Mucosa of rectum (tissue), 2 donors: ENCODE results near the gene IGFBPL1.

ENCODE experiments used
- H3K27ac ChIP-seq, 2 donors: one replicate each; pipeline ENCODE4 v1.7.0; 2013; ENCODE audit warnings: inconsistent platforms in 2 of 2, low read depth in 2 of 2, low read length in 2 of 2
- H3K27me3 ChIP-seq, 2 donors: one replicate each; pipeline ENCODE4 v1.7.0; 2013; ENCODE audit warnings: low read length in 2 of 2; ENCODE audit not compliant: control insufficient read depth in 2 of 2, insufficient read depth in 2 of 2
- H3K36me3 ChIP-seq, 2 donors: one replicate each; pipeline ENCODE4 v1.7.0; 2013; ENCODE audit warnings: low read length in 2 of 2; ENCODE audit not compliant: control insufficient read depth in 2 of 2, insufficient read depth in 2 of 2
- H3K4me1 ChIP-seq, 2 donors: one replicate each; pipeline ENCODE4 v1.7.0; 2013; ENCODE audit warnings: low read length in 2 of 2, mild to moderate bottlenecking in 1 of 2; ENCODE audit not compliant: control insufficient read depth in 2 of 2, insufficient read depth in 2 of 2
- H3K4me3 ChIP-seq, 2 donors: one replicate each; pipeline ENCODE4 v1.7.0; 2013; ENCODE audit warnings: low read length in 2 of 2
- H3K9ac ChIP-seq, 2 donors: one replicate each; pipeline ENCODE4 v1.7.0; 2013; ENCODE audit warnings: low read length in 2 of 2, low read depth in 1 of 2, mild to moderate bottlenecking in 1 of 2
- H3K9me3 ChIP-seq, 2 donors: one replicate each; pipeline ENCODE4 v1.7.0; 2013; ENCODE audit warnings: low read length in 2 of 2; ENCODE audit not compliant: control insufficient read depth in 2 of 2
- donor health status: healthy.
- donor health status: Normal muscosa, but diverticular disease.

Gene IGFBPL1

DNA sequence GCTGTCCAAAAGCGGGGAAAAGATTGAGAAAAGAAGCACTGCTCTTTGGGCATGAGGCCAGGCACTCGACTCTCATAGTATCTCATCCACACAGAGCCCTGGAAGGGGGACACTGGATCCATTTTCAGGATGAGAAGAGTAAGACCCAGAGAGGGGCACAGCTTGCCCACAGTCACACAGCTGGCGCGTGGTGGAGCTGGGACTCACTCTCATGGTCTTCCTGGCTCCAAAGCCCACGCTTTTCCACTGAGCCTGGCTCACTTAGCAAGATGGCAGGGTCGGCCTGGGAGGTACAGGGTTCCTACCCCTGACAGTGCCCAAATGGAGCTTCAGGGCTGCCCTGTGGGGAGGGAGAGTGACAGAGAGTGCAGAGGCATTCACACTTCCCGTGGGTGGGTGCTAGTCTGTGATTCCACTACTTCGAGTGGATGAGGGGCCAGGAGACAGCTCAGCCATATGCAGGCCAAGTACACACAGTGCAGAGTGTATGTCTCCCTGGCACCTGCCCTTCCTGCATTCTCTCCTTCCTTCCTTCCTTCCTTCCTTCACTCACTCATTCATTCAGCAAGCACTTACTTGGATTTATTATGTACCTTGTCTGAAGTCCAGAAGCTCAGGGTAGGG, 18.3 kb upstream of the IGFBPL1 start:
- H3K27me3 ChIP-seq = no peaks in the 10 kb centered on the region
- no peak overlapping the region for H3K27ac ChIP-seq
- no peaks in the 10 kb centered on the region for H3K4me1 ChIP-seq
- no peak overlapping the region for H3K9ac ChIP-seq
- no peak overlapping the region for H3K4me3 ChIP-seq
- H3K36me3 ChIP-seq = no peaks in the 10 kb centered on the region
- H3K9me3 ChIP-seq = no peaks in the 10 kb centered on the region

DNA sequence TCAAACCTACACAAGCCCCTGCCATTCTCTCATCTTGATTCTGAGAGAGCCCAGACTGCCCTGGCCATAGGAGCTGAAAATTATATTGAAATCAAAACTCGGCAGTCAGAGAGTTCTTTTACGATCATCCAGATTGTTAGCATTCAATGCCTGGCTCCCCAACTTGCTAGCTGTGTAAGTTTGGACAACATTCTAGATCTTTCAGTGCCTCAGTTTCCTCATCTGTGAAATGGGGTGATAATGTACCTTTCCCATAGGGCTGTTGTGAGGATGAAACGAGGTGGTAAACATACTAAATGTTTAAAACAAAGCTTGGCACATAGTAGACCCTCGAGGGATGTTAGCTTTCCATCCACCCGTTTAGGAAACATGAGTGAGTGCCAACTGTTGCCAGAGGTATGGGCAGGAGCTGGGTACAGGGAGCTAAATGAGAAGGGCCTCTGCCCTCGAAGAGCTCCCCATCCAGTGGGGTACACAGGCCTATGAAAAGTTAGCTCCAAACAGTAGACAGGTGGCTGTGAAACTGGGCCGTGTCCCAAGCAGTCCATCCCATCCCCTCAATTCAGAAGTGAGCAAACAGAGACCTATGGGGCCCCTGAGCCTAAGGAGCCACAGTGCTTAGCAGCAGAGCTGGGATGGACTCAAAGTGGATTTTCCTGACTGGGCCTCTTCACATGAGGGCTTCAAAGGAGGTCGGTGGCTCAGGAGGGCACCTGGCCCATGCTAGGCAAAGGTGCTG, 17.3 kb upstream of the IGFBPL1 start:
- H3K4me3 ChIP-seq = no peak overlapping the region
- no peaks in the 10 kb centered on the region for H3K36me3 ChIP-seq
- no peaks in the 10 kb centered on the region for H3K27me3 ChIP-seq
- H3K9ac ChIP-seq = no peak overlapping the region
- no peak overlapping the region for H3K27ac ChIP-seq
- H3K4me1 ChIP-seq = peaks cover 0 to 2% of the 10 kb centered on the region in 2 donors
- no peaks in the 10 kb centered on the region for H3K9me3 ChIP-seq

DNA sequence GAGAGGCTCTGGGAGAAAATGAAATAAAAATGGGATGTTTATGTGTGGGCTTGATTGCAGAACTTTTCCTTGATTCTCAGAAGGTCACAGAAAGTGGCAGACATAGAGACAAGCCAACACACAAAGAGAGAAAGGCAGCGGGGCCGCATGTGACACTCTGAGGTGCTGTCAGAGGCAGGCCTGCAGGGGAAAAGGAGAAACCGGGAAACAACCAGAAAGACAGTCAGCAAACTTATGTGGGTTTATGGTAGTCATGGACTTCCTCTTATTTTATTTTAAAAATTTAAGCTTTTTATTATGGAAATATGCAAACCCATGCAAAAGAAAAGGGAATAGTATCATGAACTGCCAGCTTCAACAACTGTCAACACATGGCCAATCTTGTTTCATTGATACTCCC, 16.3 kb upstream of the IGFBPL1 start:
- H3K36me3 ChIP-seq = no peaks in the 10 kb centered on the region
- H3K27ac ChIP-seq = no peak overlapping the region
- H3K9ac ChIP-seq = no peak overlapping the region
- no peak overlapping the region for H3K4me3 ChIP-seq
- H3K27me3 ChIP-seq = no peaks in the 10 kb centered on the region
- H3K9me3 ChIP-seq = no peaks in the 10 kb centered on the region
- H3K4me1 ChIP-seq = peaks cover 0 to 2% of the 10 kb centered on the region in 2 donors

- no peak overlapping the region for H3K4me3 ChIP-seq
- no peaks in the 10 kb centered on the region for H3K36me3 ChIP-seq
- no peaks in the 10 kb centered on the region for H3K9me3 ChIP-seq
- no peaks in the 10 kb centered on the region for H3K27me3 ChIP-seq
- H3K4me1 ChIP-seq = peaks cover 0 to 2% of the 10 kb centered on the region in 2 donors
- H3K27ac ChIP-seq = no peak overlapping the region
- no peak overlapping the region for H3K9ac ChIP-seq
Observed at GRCh38 chr9:38439916-38440301, 15.7 kb upstream of the IGFBPL1 start.

DNA sequence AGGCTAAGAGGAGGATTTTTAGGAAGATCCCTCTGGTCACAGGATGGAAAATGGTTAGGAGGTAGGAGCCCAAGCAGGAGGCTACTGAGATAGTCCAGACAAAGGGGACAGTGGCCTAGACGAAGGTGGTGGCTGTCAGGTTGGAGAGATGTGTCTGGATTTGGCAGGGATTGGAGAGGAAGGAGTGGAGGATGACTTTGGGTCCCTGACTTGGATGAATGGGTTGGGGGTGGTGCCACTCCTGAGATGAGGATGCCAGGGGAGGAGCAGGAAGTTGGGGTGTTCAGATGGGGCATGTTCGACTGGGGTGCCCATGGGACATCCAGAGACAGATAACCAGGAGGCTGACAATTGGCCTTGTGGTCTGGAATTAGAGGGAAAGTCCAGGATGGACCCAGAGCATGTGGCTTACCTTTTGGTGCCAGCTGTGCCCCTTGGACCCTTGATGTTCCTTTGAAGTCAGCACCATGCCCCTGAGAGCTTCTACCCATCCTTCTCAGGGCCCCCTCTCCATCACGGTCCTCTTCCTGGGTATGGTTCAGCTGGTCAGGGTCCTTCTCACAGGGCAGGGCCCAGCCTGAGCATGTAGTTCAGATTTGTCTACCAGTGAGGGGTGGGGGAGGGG, 15.1 kb upstream of the IGFBPL1 start:
- Histone ChIP-seq H3K9ac (no peak overlapping the region), H3K9me3 (no peaks in the 10 kb centered on the region), H3K36me3 (no peaks in the 10 kb centered on the region), H3K27me3 (no peaks in the 10 kb centered on the region), H3K4me3 (no peak overlapping the region), H3K27ac (no peak overlapping the region), H3K4me1 (peaks cover 0 to 2% of the 10 kb centered on the region in 2 donors)

DNA sequence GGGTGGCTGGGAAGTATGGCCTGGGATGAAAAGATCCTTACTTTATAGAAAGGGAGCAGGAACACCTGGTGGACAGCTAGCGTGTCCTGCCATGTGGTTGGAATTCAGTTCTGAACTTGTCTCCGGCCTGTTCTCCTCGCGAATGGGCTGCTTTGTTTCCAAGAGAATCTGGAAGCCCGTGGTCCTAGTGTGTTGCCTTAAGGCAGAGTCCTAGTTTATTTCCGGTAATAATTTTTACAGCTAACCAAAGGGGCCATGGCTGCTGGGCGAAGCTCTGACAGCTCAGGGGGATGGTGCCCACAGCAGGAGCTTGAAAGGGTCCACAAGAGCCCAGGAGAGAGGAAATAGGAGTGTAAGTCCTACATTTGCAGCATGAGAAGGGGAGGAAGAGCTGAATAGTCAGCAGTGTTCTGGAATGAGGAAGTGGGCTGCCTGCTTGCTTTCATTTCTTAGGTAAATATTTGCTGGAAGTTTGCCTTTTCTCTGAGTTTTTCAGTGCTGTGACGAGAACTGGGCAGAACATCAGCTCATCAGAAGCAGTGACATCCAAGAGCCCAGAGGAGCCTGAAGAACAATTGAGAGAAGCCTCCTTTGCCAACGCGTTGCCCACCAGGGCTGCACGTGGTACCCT, 13.1 kb upstream of the IGFBPL1 start:
- no peak overlapping the region for H3K9ac ChIP-seq
- H3K4me1 ChIP-seq = peaks cover 0 to 2% of the 10 kb centered on the region in 2 donors
- H3K9me3 ChIP-seq = no peaks in the 10 kb centered on the region
- H3K4me3 ChIP-seq = peak overlapping the region in 1 of 2 donors; percentile 46
- no peaks in the 10 kb centered on the region for H3K36me3 ChIP-seq
- no peak overlapping the region for H3K27ac ChIP-seq
- no peaks in the 10 kb centered on the region for H3K27me3 ChIP-seq

- Histone ChIP-seq H3K36me3 (no peaks in the 10 kb centered on the region), H3K27me3 (no peaks in the 10 kb centered on the region), H3K4me3 (no peak overlapping the region), H3K4me1 (peaks cover 0 to 2% of the 10 kb centered on the region in 2 donors), H3K27ac (no peak overlapping the region), H3K9me3 (no peaks in the 10 kb centered on the region), H3K9ac (no peak overlapping the region)
Observed at GRCh38 chr9:38436708-38437107, 12.5 kb upstream of the IGFBPL1 start.

DNA sequence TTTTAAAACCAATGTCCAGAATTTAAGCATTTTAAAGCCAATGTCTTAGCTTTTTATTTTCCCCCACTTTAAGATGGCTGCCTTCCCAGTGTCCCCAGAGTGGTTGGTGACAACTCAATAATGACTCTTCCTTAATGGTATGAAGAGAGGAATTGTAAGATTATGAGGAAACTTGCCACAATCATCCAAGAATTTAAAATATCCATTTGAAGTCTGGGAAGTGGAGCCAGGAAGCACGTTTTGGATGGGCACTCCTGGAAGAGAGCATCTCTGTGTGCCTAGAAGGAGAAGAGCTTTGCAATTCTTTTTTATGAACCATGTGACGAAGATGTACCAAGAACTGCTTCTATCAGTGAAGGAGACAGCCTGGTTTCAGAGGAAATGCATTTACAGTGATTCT, 11.3 kb upstream of the IGFBPL1 start:
- no peaks in the 10 kb centered on the region for H3K9me3 ChIP-seq
- H3K4me1 ChIP-seq = peaks cover 0 to 2% of the 10 kb centered on the region in 2 donors
- H3K4me3 ChIP-seq = no peak overlapping the region
- H3K9ac ChIP-seq = no peak overlapping the region
- H3K27me3 ChIP-seq = no peaks in the 10 kb centered on the region
- H3K27ac ChIP-seq = no peak overlapping the region
- no peaks in the 10 kb centered on the region for H3K36me3 ChIP-seq

DNA sequence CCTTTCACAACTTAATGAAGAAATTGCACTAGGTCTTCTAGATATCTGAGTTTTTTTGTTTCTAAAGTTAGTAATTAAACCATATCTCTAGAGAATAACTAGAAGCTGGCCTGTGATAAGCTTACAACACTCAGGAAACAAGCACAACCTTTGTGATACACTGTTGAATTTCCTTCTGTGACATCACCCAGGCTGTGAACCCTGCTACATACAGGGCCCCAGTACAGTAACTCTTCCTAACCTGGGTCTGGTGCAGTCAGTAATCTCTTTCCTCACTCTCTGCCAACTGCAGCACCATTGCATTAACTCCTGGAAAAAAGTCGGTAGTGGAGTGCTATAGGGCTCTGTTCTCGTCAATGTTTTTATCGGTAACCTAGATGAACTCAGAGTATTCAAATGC, 10.6 kb upstream of the IGFBPL1 start:
- H3K27me3 ChIP-seq = no peaks in the 10 kb centered on the region
- no peak overlapping the region for H3K4me3 ChIP-seq
- no peak overlapping the region for H3K9ac ChIP-seq
- H3K36me3 ChIP-seq = no peaks in the 10 kb centered on the region
- H3K4me1 ChIP-seq = peaks cover 0 to 2% of the 10 kb centered on the region in 2 donors
- no peaks in the 10 kb centered on the region for H3K9me3 ChIP-seq
- no peak overlapping the region for H3K27ac ChIP-seq

GRCh38 chr9:38434365-38434764, 10.1 kb upstream of the IGFBPL1 start:
- Histone ChIP-seq H3K9me3 (no peaks in the 10 kb centered on the region), H3K4me3 (no peak overlapping the region), H3K27me3 (no peaks in the 10 kb centered on the region), H3K27ac (no peak overlapping the region), H3K9ac (no peak overlapping the region), H3K36me3 (no peaks in the 10 kb centered on the region), H3K4me1 (peaks cover 0 to 2% of the 10 kb centered on the region in 2 donors)
